NCI-H524 treated with DMSO at 0.1 percent for 48 hours (cell line): ENCODE results near the gene ESRRG.
A peak's percentile ranks its signal among the peaks of the same experiment; 100 is the strongest.

Experiments used
- DNase-seq: peaks from one replicate; lab custom pipeline; 2025; lab: John Stamatoyannopoulos, UW

The ESRRG gene

GRCh38 chr1:216502528-216503162 lies 220.6 kb downstream of the ESRRG start:
- no peak for DNase-seq

GRCh38 chr1:216500273-216500967 lies 222.8 kb downstream of the ESRRG start:
- DNase-seq, result no peak

- no peak for DNase-seq
Observed at GRCh38 chr1:216499581-216500272, 223.5 kb downstream of the ESRRG start.

DNA sequence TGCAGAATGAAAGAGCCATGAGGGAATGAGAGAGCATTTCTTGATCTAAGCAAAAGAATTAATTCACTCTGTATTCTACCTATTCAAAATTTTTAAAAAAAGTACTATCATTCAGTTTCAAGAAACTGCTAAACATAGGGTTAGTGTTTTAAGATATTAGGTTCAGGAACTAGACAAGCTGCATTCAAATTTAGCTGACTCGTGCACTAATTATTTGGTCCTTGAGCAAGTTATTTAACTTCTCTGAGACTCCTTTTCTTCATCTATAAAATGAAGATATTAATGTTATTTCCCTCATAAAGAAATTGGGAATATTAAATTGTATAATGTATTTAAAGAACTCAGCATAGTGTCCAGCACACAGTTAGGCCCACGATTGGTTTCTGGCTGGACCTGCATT lies 225.0 kb downstream of the ESRRG start:
- no peak for DNase-seq

DNA sequence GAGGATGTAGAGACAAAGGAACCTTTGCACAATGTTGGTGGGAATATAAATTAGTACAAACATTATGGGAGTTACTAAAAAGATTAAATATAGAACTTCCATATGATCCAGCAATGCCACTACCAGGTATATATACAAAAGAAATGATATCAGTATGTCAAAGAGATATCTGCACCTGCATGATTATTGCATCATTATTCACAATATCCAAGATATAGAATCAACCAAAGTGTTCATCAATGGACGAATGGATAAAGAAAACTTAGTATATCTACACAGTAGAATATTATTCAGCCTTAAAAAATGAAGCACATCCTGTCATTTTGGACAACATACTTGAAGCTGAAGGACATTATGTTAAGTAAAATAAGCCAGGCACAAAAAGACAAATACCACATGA lies 238.2 kb downstream of the ESRRG start:
- no peak for DNase-seq

DNA sequence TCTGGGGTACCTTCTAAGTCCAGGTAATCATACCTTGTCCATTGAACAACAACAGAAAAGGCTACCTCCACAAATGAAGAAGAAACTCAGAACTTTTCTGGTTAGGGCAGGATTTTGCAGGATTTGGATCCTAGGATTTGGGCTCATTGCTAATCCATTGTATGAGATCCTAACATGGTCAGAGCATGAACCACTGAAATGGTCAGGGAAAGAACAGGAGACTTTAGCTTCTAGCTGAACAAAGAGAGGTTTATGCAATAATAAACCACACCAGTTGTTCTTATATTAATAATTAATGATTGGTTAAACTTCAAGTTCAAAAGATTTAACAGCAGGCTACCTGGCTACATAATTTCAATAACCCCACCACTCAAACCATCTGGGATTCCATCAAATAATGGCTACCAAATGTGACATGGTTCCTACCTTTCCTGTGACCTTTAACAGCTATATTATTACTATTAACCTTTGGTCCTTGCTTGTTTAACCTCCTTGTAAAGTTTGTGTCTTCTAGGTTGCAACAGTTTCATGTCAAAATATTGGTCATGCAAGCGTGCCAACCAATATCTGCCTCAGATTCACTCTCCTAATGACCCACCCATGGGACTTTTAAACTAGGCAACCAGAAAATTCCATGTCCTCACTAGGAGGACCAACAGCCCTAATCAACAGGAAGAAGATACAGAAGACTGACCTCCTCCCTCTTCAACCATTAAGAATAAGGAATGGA lies 239.4 kb downstream of the ESRRG start:
- DNase-seq, result no peak

DNA sequence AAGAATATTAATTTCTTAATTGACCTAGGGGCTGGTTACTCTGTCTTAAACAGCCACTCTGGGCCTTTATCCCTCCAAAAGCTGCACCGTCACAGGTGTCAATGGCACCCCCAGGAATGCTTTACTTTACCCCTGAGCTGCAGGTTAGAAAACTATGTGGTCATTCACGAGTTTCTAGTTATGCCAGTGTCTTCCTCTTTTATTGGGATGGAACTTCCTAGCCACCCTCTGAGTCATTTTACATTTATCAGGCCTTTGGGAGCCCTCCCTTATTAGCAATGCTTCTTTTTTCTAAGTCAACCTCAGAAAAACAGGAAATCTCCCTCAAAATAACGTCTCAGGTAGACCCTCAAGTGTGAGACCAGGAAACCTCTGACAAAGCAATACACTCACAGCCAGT lies 240.6 kb downstream of the ESRRG start:
- no peak for DNase-seq

GRCh38 chr1:216478238-216478637 lies 245.0 kb downstream of the ESRRG start:
- DNase-seq, result no peak

DNA sequence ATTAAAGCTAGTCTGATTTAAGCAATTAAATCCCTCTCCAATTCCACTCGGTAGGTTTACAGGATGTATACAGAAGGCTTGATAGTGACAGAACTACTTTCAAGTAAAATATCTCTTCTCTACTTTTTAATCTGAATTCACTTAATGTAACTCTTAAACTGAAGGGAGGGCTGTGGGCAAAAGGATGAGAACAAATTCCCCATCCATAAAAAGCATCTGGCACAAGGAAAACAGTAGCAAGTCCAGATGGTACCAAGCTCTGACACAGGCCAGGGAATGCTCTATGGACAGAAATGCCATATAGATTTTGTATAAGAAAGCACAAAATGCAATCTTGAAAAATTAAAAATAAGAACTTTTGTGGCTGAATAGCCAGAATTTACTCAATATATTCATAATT lies 246.9 kb downstream of the ESRRG start:
- peak; percentile 8 for DNase-seq

DNA sequence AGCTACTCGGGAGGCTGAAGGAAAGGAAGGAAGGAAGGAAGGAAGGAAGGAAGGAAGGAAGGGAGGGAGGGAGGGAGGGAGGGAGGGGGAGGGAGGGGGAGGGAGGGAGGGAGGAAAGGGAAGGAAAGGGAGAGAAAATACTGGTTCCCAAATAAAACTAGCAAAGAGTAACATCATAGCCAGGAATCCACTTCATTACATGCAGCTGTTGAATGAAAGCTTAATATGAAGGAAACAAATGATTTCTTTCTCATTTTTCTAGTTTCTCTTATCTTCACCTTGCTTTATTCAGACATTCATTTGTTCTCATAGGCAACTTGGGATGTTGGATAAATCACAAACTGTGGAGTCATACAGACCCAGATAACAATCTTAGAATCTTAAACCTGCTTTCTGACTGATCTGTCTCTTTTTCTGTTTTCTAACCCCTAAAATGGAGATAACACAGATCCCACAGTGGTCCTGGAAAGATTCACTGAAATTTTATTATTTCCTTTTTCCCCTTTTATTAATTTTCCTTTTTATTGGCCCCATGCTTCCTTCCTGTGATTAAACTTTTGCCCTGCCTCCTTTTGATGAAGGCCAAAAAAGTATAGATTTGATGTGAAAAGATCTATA lies 247.5 kb downstream of the ESRRG start:
- no peak for DNase-seq

DNA sequence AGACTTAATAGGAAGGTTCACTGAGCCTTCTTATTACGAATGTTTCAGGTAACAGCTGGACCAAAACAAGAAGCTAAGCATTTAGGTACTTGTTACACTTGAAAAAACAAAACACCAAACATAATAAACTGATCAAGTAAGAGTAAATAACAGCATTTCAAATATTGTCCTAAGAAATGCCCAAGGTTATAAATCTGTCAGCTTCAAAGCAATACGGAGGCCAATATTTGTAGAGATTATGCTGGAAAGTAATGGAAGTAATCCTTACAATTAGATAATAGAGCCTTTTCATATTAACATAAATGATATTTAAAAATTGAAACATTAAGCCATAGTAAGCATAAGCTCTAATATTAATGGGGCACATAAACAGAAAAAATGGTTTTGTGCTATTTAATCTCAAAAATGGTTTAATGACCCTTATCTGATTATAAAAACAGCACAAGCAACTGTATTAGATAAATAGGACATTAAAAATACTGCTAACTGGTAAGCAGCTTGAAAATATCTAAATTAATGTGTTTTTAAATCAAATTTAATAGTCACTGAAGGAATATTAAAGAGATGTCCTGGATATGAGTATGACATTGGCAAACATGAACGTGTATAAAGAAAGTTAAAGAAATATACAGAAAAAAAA lies 256.9 kb downstream of the ESRRG start:
- no peak for DNase-seq

DNA sequence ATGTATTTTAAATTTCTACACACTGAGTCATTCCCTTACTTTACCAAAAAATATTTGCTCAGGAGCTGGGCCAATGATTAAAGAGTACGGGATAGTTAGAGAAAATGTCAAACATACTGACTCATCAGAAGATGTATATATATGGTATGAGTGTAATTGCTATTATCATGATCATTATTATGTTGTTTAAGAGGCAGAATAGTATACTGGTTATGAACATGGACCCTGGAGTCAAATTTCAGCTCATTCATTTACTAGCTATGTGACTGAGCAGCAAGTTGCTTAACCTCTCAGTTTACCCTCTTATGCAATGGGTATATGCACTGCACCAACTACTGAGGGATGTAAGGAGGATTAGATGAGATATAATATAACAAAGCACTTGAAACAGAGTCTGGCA lies 258.7 kb downstream of the ESRRG start:
- no peak for DNase-seq

- no peak for DNase-seq
Observed at GRCh38 chr1:216462066-216462775, 261.0 kb downstream of the ESRRG start.

DNA sequence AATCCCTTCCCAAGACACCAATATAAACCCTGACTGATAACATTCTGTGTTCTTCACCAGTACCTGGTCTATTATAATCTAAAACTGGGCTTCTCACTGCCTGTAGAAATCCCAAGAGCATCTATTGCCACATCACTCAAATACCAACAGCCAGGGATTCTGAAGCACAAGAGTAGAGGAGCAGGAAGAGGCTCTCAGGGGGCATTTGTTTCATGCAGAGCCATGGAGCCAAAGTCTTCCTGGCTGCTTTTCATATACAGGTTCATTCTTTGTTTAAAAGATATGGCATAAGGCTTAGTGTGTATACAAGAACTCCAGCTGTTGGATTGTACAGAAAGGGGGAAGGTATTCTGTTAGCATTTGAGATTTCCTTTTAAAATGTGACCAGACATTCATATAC lies 261.8 kb downstream of the ESRRG start:
- no peak for DNase-seq

DNA sequence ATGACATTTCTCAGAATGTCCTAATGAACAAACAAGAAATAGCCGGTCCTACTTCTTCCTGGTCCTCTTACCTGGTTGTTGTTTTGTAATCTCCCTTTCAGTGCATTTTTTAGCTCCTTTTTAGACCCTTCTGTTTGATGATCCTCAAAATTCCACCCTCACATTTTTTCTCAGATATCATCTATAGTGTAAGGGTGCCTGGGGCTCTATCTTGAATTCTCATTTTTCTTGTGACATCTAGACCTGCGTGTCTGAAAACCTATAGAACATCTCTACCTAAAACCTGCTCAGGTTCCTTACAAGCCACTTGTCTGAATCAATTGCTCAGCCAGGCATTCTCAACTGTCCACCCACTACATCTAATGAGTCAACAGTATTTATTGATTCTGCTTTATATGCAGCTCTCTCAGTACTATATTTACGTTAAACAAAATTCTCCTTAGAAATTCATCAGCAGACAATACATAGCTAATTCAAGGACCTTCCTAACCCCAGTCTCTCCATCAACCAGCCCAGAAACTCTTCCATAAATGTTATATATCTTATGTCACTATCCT lies 263.5 kb downstream of the ESRRG start:
- no peak for DNase-seq

DNA sequence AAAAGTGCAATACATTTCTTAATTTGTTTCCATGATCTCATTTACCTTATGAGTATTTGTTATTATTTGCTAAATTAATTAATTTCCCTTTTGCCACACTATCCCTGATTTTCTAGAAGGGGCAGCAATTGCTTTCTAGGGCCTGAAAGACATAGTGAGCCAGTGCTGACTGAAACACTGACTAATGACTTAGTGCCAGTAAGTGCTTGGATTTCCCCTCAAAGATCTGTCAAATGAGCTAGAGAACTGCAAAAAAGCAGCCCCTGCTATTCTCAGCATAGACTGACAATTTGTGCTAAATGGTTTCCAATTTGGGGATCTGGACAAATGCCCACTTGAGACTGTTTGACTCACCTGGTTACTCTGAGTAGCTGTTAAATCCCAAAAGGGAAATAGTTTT lies 264.4 kb downstream of the ESRRG start:
- DNase-seq, result no peak

GRCh38 chr1:216457356-216457755 lies 265.9 kb downstream of the ESRRG start:
- no peak for DNase-seq

DNA sequence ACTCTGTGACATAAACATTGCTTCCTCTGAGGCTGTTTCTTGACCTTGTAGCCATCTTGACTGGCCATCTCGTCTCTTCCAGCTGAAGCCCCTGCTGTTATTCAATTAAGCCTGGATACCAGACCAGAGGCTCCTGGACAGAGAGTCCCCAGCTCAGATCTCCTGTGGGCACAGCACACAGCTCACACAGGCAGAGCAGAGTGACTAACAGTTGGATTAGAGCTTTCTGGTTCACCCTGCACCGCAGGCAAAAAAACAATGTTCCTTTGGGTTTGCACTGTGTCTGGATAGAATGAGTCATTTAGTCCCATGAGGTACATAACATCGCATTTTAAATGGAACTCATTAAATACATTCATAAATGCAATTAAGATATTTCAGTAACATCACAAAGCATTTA lies 266.5 kb downstream of the ESRRG start:
- DNase-seq, result no peak

GRCh38 chr1:216453777-216454176 lies 269.5 kb downstream of the ESRRG start:
- DNase-seq, result no peak
